SU-DHL-6 (cell line): ENCODE results near the gene IL13RA1.

ENCODE experiments used
- CTCF ChIP-seq: fragments of 200-600 bp; sonication (generic); IDR thresholded peaks from one replicate; pipeline ENCODE4 v1.5.1; 2017; ENCODE audit warnings: antibody characterized with exemption, mild to moderate bottlenecking, low read length, moderate library complexity; ENCODE audit not compliant: insufficient read depth, poor library complexity, severe bottlenecking
- EZH2phosphoT487 ChIP-seq: fragments of 200-600 bp; sonication (generic), shearing (Covaris generic); conservative IDR thresholded peaks from 2 replicates; pipeline ENCODE4 v1.6.1; 2018; ENCODE audit warnings: mild to moderate bottlenecking, antibody characterized with exemption, low read length, moderate library complexity, mixed read lengths

- TF ChIP-seq CTCF, result no peak
- no peak for TF ChIP-seq EZH2phosphoT487
Observed at GRCh38 chrX:118729042-118729652, 1.7 kb downstream of the IL13RA1 start.
